ENCODE results near the gene MFSD12. TPM values are rescaled to one million over a fixed set of nuclear protein-coding genes. Genes with fewer than 3 reads are reported as not detected.
A peak's percentile ranks its signal among the peaks of the same experiment; 100 is the strongest.
"Not testable (repeated sequence)": the region's sequence is repeated elsewhere in the genome, so short reads cannot be mapped to it uniquely, and the experiment has no call there.

Gene MFSD12
- total and polyA plus RNA-seq, 2 experiments from 2014 or later = 23.0 to 67.9 TPM

- no peaks in the 10 kb centered on the region for H3K9me2 ChIP-seq (ENCODE audit: insufficient read depth)
- H3K9ac ChIP-seq = no peak overlapping the region
- no peak for DNase-seq
- H3K27me3 ChIP-seq (replicated peaks; ENCODE audit: insufficient read depth) = no peaks in the 10 kb centered on the region
- H3K27ac ChIP-seq = no peak overlapping the region
- no peaks in the 10 kb centered on the region for H3K36me3 ChIP-seq (ENCODE audit: low read depth)
- no peak overlapping the region for H2AFZ ChIP-seq
- in situ Hi-C loops (cut with MboI) = no loop called here
- peaks cover 6% of the 10 kb centered on the region; the same call in 1 of the 2 replicates for H3F3A ChIP-seq (ENCODE audit: insufficient read depth)
- no peak for TF ChIP-seq EZH2 (IDR thresholded peaks at IDR 0.05; ENCODE audit: insufficient read depth, poor library complexity, severe bottlenecking)
- TF ChIP-seq EZH2phosphoT487 (IDR thresholded peaks at IDR 0.05; ENCODE audit: insufficient read depth, low read depth) = no peak
- peaks cover 95% of the 10 kb centered on the region for H3K79me2 ChIP-seq (ENCODE audit: insufficient read depth)
- no peaks in the 10 kb centered on the region for H4K20me1 ChIP-seq (ENCODE audit: insufficient read depth)
- H3K4me2 ChIP-seq (ENCODE audit: unreplicated experiment) = no peak overlapping the region
- H3K4me3 ChIP-seq = no peak overlapping the region
- WGBS, 2 experiments (ENCODE audit: low coverage in 1 of 2, low lambda C conversion rate in 2 of 2, missing lambda C conversion rate in 2 of 2) = 84 to 91% methylated on average over 21 to 22 of the region's 22 CpGs
- no peaks in the 10 kb centered on the region for H3K9me3 ChIP-seq (ENCODE audit: low read depth)
- peaks cover 8% of the 10 kb centered on the region; the same call in 1 of the 2 replicates for H3K4me1 ChIP-seq (ENCODE audit: insufficient read depth)
Observed at GRCh38 chr19:3510727-3511126, 46.7 kb downstream of the MFSD12 start.

- Histone ChIP-seq H3K79me2 (ENCODE audit: insufficient read depth) (peaks cover 83% of the 10 kb centered on the region), H3K9ac (0 out of 2 replicates have a peak overlapping the region, but pooled peaks have one; percentile 7), H3K4me3 (no peak overlapping the region), H3K27me3 (replicated peaks; ENCODE audit: insufficient read depth) (no peaks in the 10 kb centered on the region), H3K4me2 (ENCODE audit: unreplicated experiment) (no peak overlapping the region), H3K4me1 (ENCODE audit: insufficient read depth) (peaks cover 8% of the 10 kb centered on the region; the same call in 1 of the 2 replicates), H3K27ac (peak overlapping the region; percentile 64), H3K9me3 (ENCODE audit: low read depth) (no peaks in the 10 kb centered on the region), H3F3A (ENCODE audit: insufficient read depth) (peaks cover 6% of the 10 kb centered on the region; the same call in 1 of the 2 replicates), H3K9me2 (ENCODE audit: insufficient read depth) (no peaks in the 10 kb centered on the region), H2AFZ (no peak overlapping the region), H3K36me3 (ENCODE audit: low read depth) (no peaks in the 10 kb centered on the region), H4K20me1 (ENCODE audit: insufficient read depth) (no peaks in the 10 kb centered on the region)
- TF ChIP-seq EZH2phosphoT487 (IDR thresholded peaks at IDR 0.05; ENCODE audit: insufficient read depth, low read depth) = no peak
- no peak for TF ChIP-seq EZH2 (IDR thresholded peaks at IDR 0.05; ENCODE audit: insufficient read depth, poor library complexity, severe bottlenecking)
- in situ Hi-C loops (cut with MboI) = no loop called here
- 51 to 55% methylated on average over 15 of the region's 15 CpGs for WGBS, 2 experiments (ENCODE audit: low coverage in 1 of 2, low lambda C conversion rate in 2 of 2, missing lambda C conversion rate in 2 of 2)
- DNase-seq = peak; percentile 90
Observed at GRCh38 chr19:3509566-3509989, 47.8 kb downstream of the MFSD12 start.

DNA sequence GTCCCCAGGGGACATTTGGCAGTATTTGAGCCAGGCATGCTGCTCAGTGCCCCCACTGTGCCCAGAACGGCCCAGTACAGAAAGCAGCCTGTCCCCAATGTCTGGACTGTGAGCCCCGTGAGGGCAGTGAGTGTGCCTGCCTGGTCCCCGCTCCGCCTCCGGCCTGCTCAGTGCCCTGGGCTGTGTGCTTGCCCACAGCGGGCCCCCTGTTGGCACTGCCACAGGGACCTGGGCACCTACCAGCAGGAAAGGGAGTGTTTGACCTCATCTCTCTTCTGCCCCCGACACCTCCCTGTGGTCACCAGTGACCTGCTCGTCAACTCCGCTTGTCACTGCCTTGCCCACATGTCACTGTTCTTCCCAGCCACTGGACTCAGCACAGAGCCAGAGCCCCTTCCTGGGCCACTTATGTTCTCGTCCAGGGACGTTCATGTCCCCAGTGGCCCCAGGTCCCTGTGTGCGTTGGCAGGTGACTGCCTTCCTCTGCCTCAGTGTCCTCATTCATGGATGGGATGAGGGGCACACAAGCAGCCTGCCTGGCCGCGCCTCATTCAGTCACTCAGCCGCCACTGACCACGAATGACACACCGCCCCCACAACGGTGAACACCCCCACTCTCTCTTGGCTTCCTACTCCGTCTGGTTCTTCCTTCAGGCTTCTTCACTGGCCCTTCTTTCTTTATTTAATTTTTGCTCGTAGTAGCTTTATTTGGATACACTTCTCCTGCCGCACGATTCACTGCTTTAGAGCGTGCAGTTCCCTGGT, 48.4 kb downstream of the MFSD12 start:
- Histone ChIP-seq H3K27me3 (replicated peaks; ENCODE audit: insufficient read depth) (no peaks in the 10 kb centered on the region), H3K27ac (peak overlapping the region; percentile 64), H3K9ac (no peak overlapping the region), H3F3A (ENCODE audit: insufficient read depth) (peaks cover 6% of the 10 kb centered on the region; the same call in 1 of the 2 replicates), H3K36me3 (ENCODE audit: low read depth) (no peaks in the 10 kb centered on the region), H2AFZ (no peak overlapping the region), H3K9me2 (ENCODE audit: insufficient read depth) (no peaks in the 10 kb centered on the region), H3K9me3 (ENCODE audit: low read depth) (no peaks in the 10 kb centered on the region), H3K4me2 (ENCODE audit: unreplicated experiment) (no peak overlapping the region), H3K79me2 (ENCODE audit: insufficient read depth) (peaks cover 77% of the 10 kb centered on the region), H3K4me3 (no peak overlapping the region), H3K4me1 (ENCODE audit: insufficient read depth) (peaks cover 8% of the 10 kb centered on the region; the same call in 1 of the 2 replicates), H4K20me1 (ENCODE audit: insufficient read depth) (no peaks in the 10 kb centered on the region)
- TF ChIP-seq EZH2phosphoT487 (IDR thresholded peaks at IDR 0.05; ENCODE audit: insufficient read depth, low read depth) (no peak), EZH2 (IDR thresholded peaks at IDR 0.05; ENCODE audit: insufficient read depth, poor library complexity, severe bottlenecking) (no peak)
- WGBS, 2 experiments (ENCODE audit: low coverage in 1 of 2, low lambda C conversion rate in 2 of 2, missing lambda C conversion rate in 2 of 2) = 89 to 93% methylated on average over 22 to 23 of the region's 23 CpGs
- peak; percentile 18 for DNase-seq
- in situ Hi-C loops (cut with MboI) = no loop called here

- Histone ChIP-seq H3K4me3 (peak overlapping the region; percentile 87), H3K79me2 (ENCODE audit: insufficient read depth) (peaks cover 69% of the 10 kb centered on the region)
- H3K9ac ChIP-seq; H3K27me3 ChIP-seq (replicated peaks; ENCODE audit: insufficient read depth); DNase-seq; H3K4me2 ChIP-seq (ENCODE audit: unreplicated experiment); H3K9me2 ChIP-seq (ENCODE audit: insufficient read depth); H3K4me1 ChIP-seq (ENCODE audit: insufficient read depth); H3K9me3 ChIP-seq (ENCODE audit: low read depth); H3K27ac ChIP-seq; H3F3A ChIP-seq (ENCODE audit: insufficient read depth); H4K20me1 ChIP-seq (ENCODE audit: insufficient read depth); H2AFZ ChIP-seq; in situ Hi-C loops (cut with MboI); H3K36me3 ChIP-seq (ENCODE audit: low read depth): not testable (repeated sequence)
- 90 to 94% methylated on average over 16 to 18 of the region's 18 CpGs for WGBS, 2 experiments (ENCODE audit: low coverage in 1 of 2, low lambda C conversion rate in 2 of 2, missing lambda C conversion rate in 2 of 2)
Observed at GRCh38 chr19:3508121-3508661, 49.2 kb downstream of the MFSD12 start.
